IMR-90 (cell line): ENCODE results near the gene VKORC1L1. TPM values are rescaled to one million over a fixed set of nuclear protein-coding genes. Genes with fewer than 3 reads are reported as not detected.

ENCODE experiments used
- ATAC-seq: fragments of 200-7000 bp; cut with Tn5 transposase; 2 replicates; pipeline ENCODE4 v1.9.1; 2020; ENCODE audit warnings: low read depth, mild to moderate bottlenecking, moderate library complexity
- BruUV-seq: library from RNA; stranded (reverse); fragments of 400-500 nt; replicated peaks from 2 replicates; lab custom pipeline; 2021; lab: Mats Ljungman, UMichigan
- CTCF ChIA-PET: fragments of 300-600 bp; formaldehyde crosslinking; extraction: SDS; loops from one replicate; lab custom pipeline; 2021; ENCODE audit warnings: antibody characterized with exemption; lab: Yijun Ruan, JAX
- POLR2A ChIA-PET: fragments of 300-600 bp; sonication (Branson Sonifier 250); formaldehyde crosslinking; loops from one replicate; lab custom pipeline; 2022; ENCODE audit warnings: antibody characterized with exemption; ENCODE audit not compliant: unreplicated experiment; lab: Charles Lee
- DNase-seq: peaks from one replicate; pipeline ENCODE4 v3.0.0; 2013
- H2AFZ ChIP-seq: replicated peaks from 2 replicates; pipeline ENCODE3; 2013; ENCODE audit warnings: low read length, mild to moderate bottlenecking; ENCODE audit not compliant: poor library complexity
- H2AK5ac ChIP-seq: 2 replicates; pipeline ENCODE4 v1.6.1; 2013; ENCODE audit warnings: low read depth, low read length, inconsistent platforms
- H2AK9ac ChIP-seq: replicated peaks from 2 replicates; pipeline ENCODE3; 2013; ENCODE audit warnings: mild to moderate bottlenecking, low read depth, low read length, moderate library complexity; ENCODE audit not compliant: poor library complexity
- H2BK120ac ChIP-seq: 2 replicates; pipeline ENCODE4 v1.6.1; 2013; ENCODE audit warnings: low read depth, low read length, inconsistent platforms
- H2BK15ac ChIP-seq: 3 replicates; pipeline ENCODE4 v1.6.1; 2013; ENCODE audit warnings: low read depth, low read length, inconsistent platforms
- H2BK20ac ChIP-seq: 2 replicates; pipeline ENCODE4 v1.6.1; 2013; ENCODE audit warnings: low read depth, mild to moderate bottlenecking, inconsistent platforms, low read length, moderate library complexity
- H2BK5ac ChIP-seq: 2 replicates; pipeline ENCODE4 v1.6.1; 2013; ENCODE audit warnings: mild to moderate bottlenecking, low read depth, low read length, inconsistent platforms; ENCODE audit not compliant: poor library complexity, severe bottlenecking
- H3K14ac ChIP-seq: replicated peaks from 2 replicates; pipeline ENCODE4 v1.6.1; 2013; ENCODE audit warnings: low read depth, low read length, inconsistent platforms
- H3K18ac ChIP-seq: 2 replicates; pipeline ENCODE4 v1.6.1; 2013; ENCODE audit warnings: low read depth, low read length, control low read depth
- H3K23ac ChIP-seq: 2 replicates; pipeline ENCODE4 v1.6.1; 2013; ENCODE audit warnings: low read depth, low read length, inconsistent platforms
- H3K27ac ChIP-seq: 2 replicates; pipeline ENCODE4 v1.5.1; 2013; ENCODE audit warnings: mild to moderate bottlenecking, control low read depth, low read length; ENCODE audit not compliant: insufficient read depth
- H3K27me3 ChIP-seq: 2 replicates; pipeline ENCODE4 v1.6.1; 2013; ENCODE audit warnings: low read length; ENCODE audit not compliant: control insufficient read depth, insufficient read depth
- H3K36me3 ChIP-seq: 2 replicates; pipeline ENCODE4 v1.6.1; 2013; ENCODE audit warnings: low read length, mixed read lengths; ENCODE audit not compliant: control insufficient read depth, insufficient read depth
- H3K4ac ChIP-seq: 2 replicates; pipeline ENCODE4 v1.6.1; 2013; ENCODE audit warnings: low read depth, low read length, inconsistent platforms
- H3K4me1 ChIP-seq: 2 replicates; pipeline ENCODE4 v1.6.1; 2013; ENCODE audit warnings: low read length, mixed read lengths; ENCODE audit not compliant: control insufficient read depth, insufficient read depth
- H3K4me2 ChIP-seq: 2 replicates; pipeline ENCODE4 v1.6.1; 2013; ENCODE audit warnings: low read depth, mild to moderate bottlenecking, control low read depth, low read length, moderate library complexity
- H3K4me3 ChIP-seq: 2 replicates; pipeline ENCODE4 v1.5.1; 2013; ENCODE audit warnings: low read depth, mild to moderate bottlenecking, control low read depth, low read length, moderate library complexity; ENCODE audit not compliant: insufficient read depth
- H3K56ac ChIP-seq: 2 replicates; pipeline ENCODE4 v1.6.1; 2013; ENCODE audit warnings: low read length, inconsistent platforms; ENCODE audit not compliant: insufficient read depth; ENCODE audit errors: extremely low read depth
- H3K79me1 ChIP-seq, 2 experiments: 2 replicates each; pipeline ENCODE4 v1.6.1; 2013; ENCODE audit warnings: low read length in 2 of 2, inconsistent platforms in 1 of 2, low read depth in 1 of 2
- H3K9ac ChIP-seq: 2 replicates; pipeline ENCODE4 v1.6.1; 2013; ENCODE audit warnings: low read depth, low read length, control low read depth
- H3K9me1 ChIP-seq: 2 replicates; pipeline ENCODE4 v1.6.1; 2013; ENCODE audit warnings: low read length, inconsistent platforms; ENCODE audit not compliant: insufficient read depth
- H3K9me3 ChIP-seq: 2 replicates; pipeline ENCODE4 v1.6.1; 2013; ENCODE audit warnings: low read length; ENCODE audit not compliant: control insufficient read depth, insufficient read depth
- H4K20me1 ChIP-seq: 2 replicates; pipeline ENCODE4 v1.6.1; 2013; ENCODE audit warnings: low read length, inconsistent platforms; ENCODE audit not compliant: insufficient read depth
- H4K5ac ChIP-seq: 2 replicates; pipeline ENCODE4 v1.6.1; 2013; ENCODE audit warnings: mild to moderate bottlenecking, low read depth, low read length, control low read depth
- H4K8ac ChIP-seq, 2 experiments: 2 replicates each; pipeline ENCODE4 v1.6.1; 2013; ENCODE audit warnings: low read depth in 2 of 2, low read length in 2 of 2, control low read depth in 1 of 2, inconsistent platforms in 1 of 2
- H4K91ac ChIP-seq: 2 replicates; pipeline ENCODE4 v1.6.1; 2013; ENCODE audit warnings: low read depth, low read length, inconsistent platforms; ENCODE audit not compliant: insufficient read depth
- CEBPB ChIP-seq: IDR thresholded peaks from 2 replicates; pipeline ENCODE4 v1.6.1; 2012; ENCODE audit warnings: low read depth, low read length, improper control_type of control experiment
- FOS ChIP-seq: fragments of 150-350 bp; IDR thresholded peaks from 2 replicates; pipeline ENCODE4 v1.6.1; 2016; ENCODE audit warnings: low read depth, low read length
- MXI1 ChIP-seq: IDR thresholded peaks from 2 replicates; pipeline ENCODE4 v1.6.1; 2012; ENCODE audit warnings: low read depth, mild to moderate bottlenecking, low read length, moderate library complexity, borderline replicate concordance
- WGBS, 2 experiments: methylation state at CpG; one replicate each; pipeline versions ENCODE4 v1.1.5 to v1.1.7; 2013; ENCODE audit warnings: missing lambda C conversion rate in 2 of 2; ENCODE audit not compliant: insufficient read length in 1 of 2; ENCODE audit errors: extremely low coverage in 2 of 2; 5-methylcytosine and 5-hydroxymethylcytosine counted together
- dilution Hi-C: fragments of 300-500 bp; cut with HindIII; formaldehyde crosslinking; loops from one replicate; pipeline ENCODE4 v1.14.3; 2018; ENCODE audit warnings: low sequenced_read_pairs; ENCODE audit not compliant: unreplicated experiment
- in situ Hi-C: fragments of 300-500 bp; cut with MboI; formaldehyde crosslinking; loops from 3 replicates; pipeline ENCODE4 v1.14.3; 2019; ENCODE audit warnings: low sequenced_read_pairs, inconsistent platforms, mixed read lengths
- intact Hi-C: fragments of 100-400 bp; cut with micrococcal nuclease; formaldehyde crosslinking; loops from 2 replicates; pipeline ENCODE4 v1.10.0; 2022
- polyA plus RNA-seq, 3 experiments: library from polyadenylated mRNA; depleted of rRNA; stranded (reverse); fragments of >200 nt; gene quantifications; 2 replicates each; pipeline ENCODE4 v1.2.3, GENCODE V29; 2012; ENCODE audit warnings: low replicate concordance in 1 of 3
- total RNA-seq: library from RNA; depleted of rRNA; stranded (reverse); fragments of >200 nt; gene quantifications from 2 replicates; pipeline ENCODE4 v1.2.3, GENCODE V29; 2012

Gene VKORC1L1
- total and polyA plus RNA-seq, 2 of the 4 experiments (the other 2 are of a cell fraction): 12.5 to 14.5 TPM

DNA sequence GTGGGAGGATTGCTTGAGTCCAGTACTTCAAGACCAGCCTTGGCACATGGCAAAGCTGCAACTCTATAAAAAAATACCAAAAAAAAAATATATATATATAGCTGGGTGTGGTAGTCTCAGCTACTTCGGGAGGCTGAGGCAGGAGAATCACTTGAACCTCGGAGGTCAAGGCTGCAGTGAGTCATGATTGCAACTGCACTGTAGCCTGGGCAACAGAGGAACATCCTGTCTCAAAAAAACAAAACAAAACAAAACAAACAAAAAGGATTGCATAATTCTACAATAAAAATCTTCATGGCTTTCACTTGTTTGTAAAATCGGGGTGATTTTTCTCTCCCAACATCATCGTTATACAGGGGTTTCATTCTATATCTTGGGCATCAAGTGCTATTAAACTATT lies 74.0 kb downstream of the VKORC1L1 start:
- no peaks in the 10 kb centered on the region for H3K9me3 ChIP-seq
- intact Hi-C loops (no loop called here), dilution Hi-C loops (no loop called here), in situ Hi-C loops (no loop called here)
- peak; percentile 37 for DNase-seq
- no peak overlapping the region for H2AK9ac ChIP-seq
- no peak overlapping the region for H2BK20ac ChIP-seq
- H3K14ac ChIP-seq: no peak overlapping the region
- no peak overlapping the region for H3K4me2 ChIP-seq
- H2AK5ac ChIP-seq: no peak overlapping the region
- ChIA-PET CTCF (no interaction called here), POLR2A (no interaction called here)
- no peak overlapping the region for H3K9ac ChIP-seq
- ATAC-seq: no peak
- WGBS, 2 experiments: no CpG with 5 or more reads among the region's 4 CpGs
- H2BK5ac ChIP-seq: no peak overlapping the region
- no peak overlapping the region for H3K56ac ChIP-seq
- no peak overlapping the region for H2AFZ ChIP-seq
- no peak overlapping the region for H3K18ac ChIP-seq
- peaks cover 0 to 28% of the 10 kb centered on the region in 2 experiments for H3K79me1 ChIP-seq
- BruUV-seq: no TSS peak
- H3K23ac ChIP-seq: no peak overlapping the region
- no peak overlapping the region for H3K4ac ChIP-seq
- no peak overlapping the region for H2BK15ac ChIP-seq
- no peaks in the 10 kb centered on the region for H3K9me1 ChIP-seq
- peaks cover 3% of the 10 kb centered on the region; the same call in 1 of the 2 replicates for H4K20me1 ChIP-seq
- H3K4me1 ChIP-seq: no peaks in the 10 kb centered on the region
- no peak overlapping the region for H2BK120ac ChIP-seq
- H3K4me3 ChIP-seq: no peak overlapping the region
- H4K91ac ChIP-seq: no peak overlapping the region
- H4K8ac ChIP-seq: no peak overlapping the region
- no peak overlapping the region for H3K27ac ChIP-seq
- no peaks in the 10 kb centered on the region for H3K36me3 ChIP-seq
- peak; percentile 21; the same call in 1 of the 2 replicates for TF ChIP-seq FOS
- peak; percentile 63 for TF ChIP-seq CEBPB
- no peak for TF ChIP-seq MXI1
- no peaks in the 10 kb centered on the region for H3K27me3 ChIP-seq
- no peak overlapping the region for H4K5ac ChIP-seq
